Suprapubic skin (tissue), 4 donors: Measurements from ENCODE around the gene ARHGAP40. TPM values are rescaled to one million over a fixed set of nuclear protein-coding genes. Genes with fewer than 3 reads are reported as not detected.

Experiments used
- DNase-seq, 2 donors: peaks; one replicate each; pipeline ENCODE4 v3.0.0-alpha.2; 2019; ENCODE audit warnings: low spot score in 2 of 2
- H3K27ac ChIP-seq: fragments of 200-600 bp; sonication (generic); one replicate; pipeline ENCODE4 v1.5.1; 2019
- H3K27me3 ChIP-seq: fragments of 200-600 bp; sonication (generic); one replicate; pipeline ENCODE4 v1.5.1; 2019
- H3K36me3 ChIP-seq: fragments of 200-600 bp; sonication (generic); one replicate; pipeline ENCODE4 v1.5.1; 2019
- H3K4me1 ChIP-seq: fragments of 200-600 bp; sonication (generic); one replicate; pipeline ENCODE4 v1.5.1; 2019
- H3K4me3 ChIP-seq: fragments of 200-600 bp; sonication (generic); one replicate; pipeline ENCODE4 v1.5.1; 2019; ENCODE audit warnings: mild to moderate bottlenecking
- H3K9me3 ChIP-seq: fragments of 200-600 bp; sonication (generic); one replicate; pipeline ENCODE4 v1.5.1; 2019
- CTCF ChIP-seq, 2 donors: fragments of 200-600 bp in 1 of 2; fragments of 450-650 bp in 1 of 2; sonication (generic) in 1 of 2; IDR thresholded peaks; one replicate each; pipeline ENCODE4 v1.5.1; 2016 to 2019; ENCODE audit warnings: antibody characterized with exemption in 2 of 2, mild to moderate bottlenecking in 1 of 2, moderate library complexity in 1 of 2
- EP300 ChIP-seq: sonication (generic); formaldehyde crosslinking; IDR thresholded peaks from one replicate; pipeline ENCODE4 v1.6.1; 2017; ENCODE audit warnings: antibody characterized with exemption
- POLR2A ChIP-seq, 2 donors: fragments of 450-650 bp; IDR thresholded peaks; one replicate each; pipeline ENCODE4 v1.6.1; 2017; ENCODE audit warnings: antibody characterized with exemption in 2 of 2, mild to moderate bottlenecking in 2 of 2, moderate library complexity in 2 of 2
- POLR2AphosphoS5 ChIP-seq, 3 donors: sonication (generic); formaldehyde crosslinking; IDR thresholded peaks; one replicate each; pipeline ENCODE4 v1.6.1; 2017; ENCODE audit warnings: antibody characterized with exemption in 3 of 3
- WGBS: methylation state at CpG from one replicate; pipeline ENCODE4 v1.1.5; 2018; 5-methylcytosine and 5-hydroxymethylcytosine counted together
- total RNA-seq, 4 donors: library from RNA; depleted of rRNA; stranded (reverse); fragments of >200 nt; gene quantifications; one replicate each; pipeline ENCODE4 v1.1.0, GENCODE V29; 2016

Gene ARHGAP40
- total RNA-seq, result 100 to 1,000 TPM in 2 of 4 donors, 10 to 100 TPM in 2; 30.2 to 139 (median 74.5) TPM

GRCh38 chr20:38601216-38602184 is at the start of gene ARHGAP40:
ARHGAP40 (plus strand) TSS chr20:38601809.
- peaks cover 67% of the 10 kb centered on the region for H3K27me3 ChIP-seq
- no peaks in the 10 kb centered on the region for H3K36me3 ChIP-seq
- H3K4me3 ChIP-seq, result peak within 1 kb of the TSS; percentile 16
- no peak for TF ChIP-seq POLR2AphosphoS5 (IDR thresholded peaks at IDR 0.05)
- TF ChIP-seq CTCF (IDR thresholded peaks at IDR 0.05), result no peak
- no peak for TF ChIP-seq POLR2A (IDR thresholded peaks at IDR 0.05)
- no peak for TF ChIP-seq EP300
- H3K9me3 ChIP-seq, result no peaks in the 10 kb centered on the region
- 4% methylated on average over 17 of the region's 42 CpGs for WGBS
- peaks cover 10% of the 10 kb centered on the region for H3K4me1 ChIP-seq
- H3K27ac ChIP-seq, result no peak within 1 kb of the TSS
- no peak for DNase-seq

- no peak for DNase-seq
- H3K4me3 ChIP-seq, result no peak overlapping the region
- H3K9me3 ChIP-seq, result no peaks in the 10 kb centered on the region
- no peaks in the 10 kb centered on the region for H3K4me1 ChIP-seq
- H3K36me3 ChIP-seq, result peaks cover 83% of the 10 kb centered on the region
- no peaks in the 10 kb centered on the region for H3K27me3 ChIP-seq
- no peak overlapping the region for H3K27ac ChIP-seq
- WGBS, result 91% methylated on average over 2 of the region's 2 CpGs
- no peak for TF ChIP-seq POLR2AphosphoS5 (IDR thresholded peaks at IDR 0.05)
- no peak for TF ChIP-seq POLR2A (IDR thresholded peaks at IDR 0.05)
- TF ChIP-seq EP300, result no peak
- no peak for TF ChIP-seq CTCF (IDR thresholded peaks at IDR 0.05)
Observed at GRCh38 chr20:38554986-38555385, 46.6 kb upstream of the ARHGAP40 start.

GRCh38 chr20:38555395-38555794 is 46.2 kb upstream of the ARHGAP40 start:
- no peaks in the 10 kb centered on the region for H3K4me1 ChIP-seq
- no peaks in the 10 kb centered on the region for H3K27me3 ChIP-seq
- DNase-seq, result no peak
- no peaks in the 10 kb centered on the region for H3K9me3 ChIP-seq
- peaks cover 85% of the 10 kb centered on the region for H3K36me3 ChIP-seq
- no peak overlapping the region for H3K27ac ChIP-seq
- no peak overlapping the region for H3K4me3 ChIP-seq
- TF ChIP-seq POLR2AphosphoS5 (IDR thresholded peaks at IDR 0.05), result no peak
- no peak for TF ChIP-seq POLR2A (IDR thresholded peaks at IDR 0.05)
- no peak for TF ChIP-seq CTCF (IDR thresholded peaks at IDR 0.05)
- TF ChIP-seq EP300, result no peak

- WGBS, result 94% methylated on average over 2 of the region's 2 CpGs
Observed at GRCh38 chr20:38557174-38557573, 44.4 kb upstream of the ARHGAP40 start.

More at GRCh38 chr20:38557174-38557573, 44.4 kb upstream of the ARHGAP40 start:
- no peak overlapping the region for H3K4me3 ChIP-seq
- H3K27me3 ChIP-seq, result no peaks in the 10 kb centered on the region
- H3K9me3 ChIP-seq, result no peaks in the 10 kb centered on the region
- H3K27ac ChIP-seq, result no peak overlapping the region
- TF ChIP-seq POLR2A (IDR thresholded peaks at IDR 0.05) (no peak), POLR2AphosphoS5 (IDR thresholded peaks at IDR 0.05) (no peak), CTCF (IDR thresholded peaks at IDR 0.05) (no peak), EP300 (no peak)
- no peak for DNase-seq
- no peaks in the 10 kb centered on the region for H3K4me1 ChIP-seq
- H3K36me3 ChIP-seq, result peaks cover 75% of the 10 kb centered on the region
